Heart left ventricle (tissue), 16 donors: Measurements from ENCODE around the gene PER1. TPM values are rescaled to one million over a fixed set of nuclear protein-coding genes. Genes with fewer than 3 reads are reported as not detected.

ENCODE experiments used
- ATAC-seq, 4 donors: fragments of 200-7000 bp; cut with Tn5 transposase; one replicate each; pipeline ENCODE4 v1.9.1; 2020 to 2022; ENCODE audit warnings: moderate library complexity in 4 of 4, mild to moderate bottlenecking in 3 of 4, moderate number of reproducible peaks in 1 of 4
- DNase-seq, 5 donors: peaks; one replicate each; pipeline ENCODE4 v3.0.0-alpha.2; 2020
- H3K27ac ChIP-seq, 12 donors: fragments of 200-600 bp; sonication (generic) in 4 of 12; one replicate each; pipeline versions ENCODE4 v1.5.0 to v1.8.0; 2016 to 2022; ENCODE audit warnings: mild to moderate bottlenecking in 2 of 12
- H3K27me3 ChIP-seq, 9 donors: fragments of 200-600 bp; sonication (generic) in 2 of 9; one replicate each; pipeline versions ENCODE4 v1.5.1 to v1.8.0; 2016 to 2022; ENCODE audit warnings: mild to moderate bottlenecking in 3 of 9
- H3K36me3 ChIP-seq, 9 donors: fragments of 200-600 bp; sonication (generic) in 2 of 9; one replicate each; pipeline versions ENCODE4 v1.5.0 to v1.8.0; 2018 to 2022; ENCODE audit warnings: mild to moderate bottlenecking in 2 of 9
- H3K4me1 ChIP-seq, 12 donors: fragments of 200-600 bp; sonication (generic) in 4 of 12; one replicate each; pipeline versions ENCODE4 v1.5.0 to v1.8.0; 2016 to 2022; ENCODE audit warnings: mild to moderate bottlenecking in 3 of 12
- H3K4me3 ChIP-seq, 12 donors: fragments of 200-600 bp; sonication (generic) in 4 of 12; one replicate each; pipeline versions ENCODE4 v1.5.0 to v1.8.0; 2017 to 2022; ENCODE audit warnings: mild to moderate bottlenecking in 9 of 12, moderate library complexity in 4 of 12
- H3K9me3 ChIP-seq, 12 donors: fragments of 200-600 bp; sonication (generic) in 4 of 12; one replicate each; pipeline versions ENCODE4 v1.5.0 to v1.8.0; 2016 to 2022; ENCODE audit warnings: mild to moderate bottlenecking in 1 of 12
- CTCF ChIP-seq, 12 donors: fragments of 200-600 bp; sonication (generic) in 4 of 12; IDR thresholded peaks; one replicate each; pipeline versions ENCODE4 v1.5.0 to v1.8.0; 2018 to 2022; ENCODE audit warnings: antibody characterized with exemption in 12 of 12, mild to moderate bottlenecking in 5 of 12
- POLR2A ChIP-seq, 2 donors: fragments of 450-650 bp; IDR thresholded peaks; one replicate each; pipeline ENCODE4 v1.6.1; 2017; ENCODE audit warnings: antibody characterized with exemption in 2 of 2, mild to moderate bottlenecking in 2 of 2, moderate library complexity in 2 of 2
- WGBS, 4 donors: extraction: QIAGEN DNeasy Blood & Tissue Kit in 2 of 4; methylation state at CpG; one replicate each; pipeline versions ENCODE4 v1.1.5 to v1.1.7; 2013 to 2018; 5-methylcytosine and 5-hydroxymethylcytosine counted together
- intact Hi-C, 10 donors: fragments of 100-400 bp; cut with DNase I; formaldehyde crosslinking; loops; one replicate each; pipeline versions ENCODE4 v1.11.1 to v1.14.2; 2022
- polyA plus RNA-seq, 2 donors: library from polyadenylated mRNA; stranded (reverse); fragments of 200-250 nt; gene quantifications; one replicate each; pipeline ENCODE4 v1.2.3, GENCODE V29; 2013
- total RNA-seq, 9 donors: library from RNA; depleted of rRNA in 2 of 9; stranded (reverse); fragments of >200 nt in 2 of 9; fragmentation: NEBNext Ultra II Directional in 3 of 9; extraction: Animal tissue kit (Norgen Biotek cat#: 25700) in 3 of 9; gene quantifications; one replicate each; pipeline versions ENCODE4 v1.1.0 to v1.2.4, GENCODE V29; 2016 to 2023
- donor health status: ischemic (EF 13 %, LVEDD 7.1; RV severe dilation, severe dysfunction).
- donor health status: healthy with polysubstance abuse.
- donor health status: DM: no; HTN: yes; CAD: no.
- donor health status: DM: no; HTN: no; CAD: no.
- donor health status: ischemic (EF 25% LVEDD 6.9; RV normal size, moderate dysfunction).
- donor health status: ischemic (EF 25% LVEDD 5.7; RV mildly dilated, moderate dysfunction).
- donor health status: healthy.
- donor health status: DM: yes; HTN: yes; CAD: no.
- donor health status: ischemic (EF 35%, LVEDD 5.7; RV mildly dilated, moderate dysfunction).
- donor health status: nonischemic (EF 11% LVEDD 7.7; RV severe dilation, severe dysfunction).
- donor health status: DM: yes; HTN: yes; CAD: no.
- donor health status: PGD.
- donor health status: ischemic (EF 29% LVEDD 5.4; RV normal size, mild dysfunction).
- donor health status: nonischemic (EF 23%, LVEDD 6.1; RV moderate dilation, normal function).

The PER1 gene
- total and polyA plus RNA-seq, 11 donors = 40.2 to 164 (median 92.1) TPM

DNA sequence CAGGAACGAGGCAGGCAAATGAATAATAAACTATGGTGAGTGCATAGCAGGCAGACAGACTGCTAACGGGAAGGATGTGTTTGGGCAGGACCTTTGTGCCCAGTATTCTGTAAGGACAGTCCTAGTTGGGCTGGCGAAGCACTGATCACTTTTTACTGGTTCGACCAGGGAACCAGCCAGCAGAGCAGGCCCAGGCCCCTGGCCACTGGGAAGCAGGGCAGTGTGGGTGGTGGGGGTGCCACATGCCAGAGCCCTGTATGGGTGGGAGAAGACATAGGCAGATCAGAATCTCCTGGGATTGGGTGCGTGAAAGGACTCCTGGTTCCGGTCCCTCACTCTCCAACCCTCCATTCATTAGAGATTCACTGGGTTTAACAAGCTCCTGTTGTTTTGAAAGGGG, 14.5 kb upstream of the PER1 start:
- no peak for ATAC-seq
- 93 to 100% (median 96%) methylated on average over 6 of the region's 6 CpGs for WGBS, 4 donors
- Histone ChIP-seq H3K36me3 (peaks cover 0 to under 1% (median 0%) of the 10 kb centered on the region in 9 donors), H3K27me3 (no peaks in the 10 kb centered on the region), H3K27ac (no peak overlapping the region), H3K9me3 (no peaks in the 10 kb centered on the region), H3K4me3 (no peak overlapping the region), H3K4me1 (peaks cover 10 to 26% (median 23%) of the 10 kb centered on the region in 12 donors)
- intact Hi-C loops = no loop called here
- peak in 2 of 5 donors; percentile 9 to 28 for DNase-seq
- TF ChIP-seq CTCF (IDR thresholded peaks at IDR 0.05) (no peak), POLR2A (IDR thresholded peaks at IDR 0.05) (no peak)

DNA sequence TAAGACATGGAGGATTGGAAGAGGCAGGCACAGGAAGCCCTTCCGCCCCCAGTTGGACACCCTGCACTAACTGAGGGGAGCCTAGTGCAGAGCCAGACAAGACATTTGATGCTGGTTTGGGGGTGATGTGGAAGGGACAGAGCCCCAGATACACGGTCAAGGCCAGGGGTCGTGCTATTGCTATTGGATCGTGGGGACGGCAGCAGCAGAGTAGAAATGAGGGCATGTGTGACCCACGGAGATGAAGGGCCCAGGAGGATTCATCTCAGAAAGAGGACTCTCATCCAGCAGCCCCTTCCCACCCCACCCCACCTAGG, 12.6 kb upstream of the PER1 start:
- peak in 2 of 5 donors; percentile 31 to 38 for DNase-seq
- intact Hi-C loops = loop anchor here in 3 of 10 donors (5.0 kb wide), 1 partner anchor 42 kb away; the partner anchor contains the start of gene HES7 (in 3 of the 3)

DNA sequence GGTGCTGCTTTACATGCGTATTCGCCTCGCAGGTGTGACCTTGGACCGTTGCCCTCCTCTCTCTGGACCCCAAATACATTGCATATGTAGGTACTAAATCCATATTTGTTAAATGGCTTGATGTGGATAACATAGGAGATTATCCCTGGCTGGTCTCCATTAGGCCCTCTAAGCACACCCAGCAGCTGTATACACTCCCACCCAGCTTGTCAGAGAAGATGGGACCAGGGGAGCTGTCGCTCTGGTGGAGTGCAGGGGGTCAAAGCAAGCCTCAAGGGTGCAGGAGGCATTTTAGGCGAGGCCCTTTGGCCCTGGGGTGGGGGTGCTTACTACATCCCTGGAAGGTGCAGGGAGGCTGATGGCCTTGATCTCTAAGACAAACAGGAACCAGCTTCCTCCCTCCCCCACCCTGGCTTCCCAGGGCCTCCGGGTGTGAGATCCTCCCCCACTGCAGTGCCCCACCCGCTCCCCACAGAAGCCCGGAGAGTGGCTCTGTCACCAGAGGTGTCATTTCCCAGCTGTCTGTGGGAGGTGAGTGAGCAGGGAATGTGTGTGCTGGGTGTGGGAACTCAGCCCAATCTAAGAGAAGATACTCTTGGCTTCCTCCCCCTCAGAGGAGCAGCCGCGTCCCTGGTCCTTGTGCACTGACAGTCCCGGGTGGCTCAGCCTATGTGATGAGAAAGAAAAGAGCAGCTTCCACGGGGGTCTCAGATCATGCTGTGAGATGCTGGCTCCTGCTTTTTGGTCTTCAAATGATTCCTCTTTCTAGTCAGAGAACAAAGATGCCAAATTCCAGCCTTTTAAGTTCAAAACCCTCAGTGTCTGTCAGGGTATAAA, 12.0 kb upstream of the PER1 start:
- H3K36me3 ChIP-seq = peaks cover 0 to 26% (median 20%) of the 10 kb centered on the region in 9 donors
- H3K9me3 ChIP-seq = no peaks in the 10 kb centered on the region
- WGBS, 4 donors = 14 to 23% (median 20%) methylated on average over 9 to 13 of the region's 13 CpGs
- TF ChIP-seq POLR2A (IDR thresholded peaks at IDR 0.05) (peak in 1 of 2 donors; percentile 52), CTCF (IDR thresholded peaks at IDR 0.05) (no peak)
- no peaks in the 10 kb centered on the region for H3K27me3 ChIP-seq
- ATAC-seq (peak; percentile 80 to 91 (median 82)), DNase-seq (peak; percentile 87 to 94 (median 90))
- intact Hi-C loops = loop anchor here in 3 of 10 donors (5.0 kb wide), 1 partner anchor 42 kb away; the partner anchor contains the start of gene HES7 (in 3 of the 3)
- H3K27ac ChIP-seq = peak overlapping the region; percentile 95 to 100 (median 100)
- H3K4me1 ChIP-seq = peaks cover 19 to 47% (median 37%) of the 10 kb centered on the region in 12 donors
- H3K4me3 ChIP-seq = peak overlapping the region in 7 of 12 donors; percentile 16 to 99 (median 30)

More for the DNA sequence above, 12.6 kb upstream of the PER1 start:
- 52 to 64% (median 58%) methylated on average over 6 of the region's 6 CpGs for WGBS, 4 donors
- peaks cover 0 to 20% (median 15%) of the 10 kb centered on the region in 9 donors for H3K36me3 ChIP-seq
- H3K27me3 ChIP-seq = no peaks in the 10 kb centered on the region
- TF ChIP-seq POLR2A (IDR thresholded peaks at IDR 0.05) = no peak
- no peak for TF ChIP-seq CTCF (IDR thresholded peaks at IDR 0.05)
- ATAC-seq = no peak
- H3K4me3 ChIP-seq = peak overlapping the region in 3 of 12 donors; percentile 20 to 98 (median 30)
- H3K4me1 ChIP-seq = peaks cover 19 to 44% (median 36%) of the 10 kb centered on the region in 12 donors
- H3K27ac ChIP-seq = peak overlapping the region; percentile 95 to 100 (median 100)
- no peaks in the 10 kb centered on the region for H3K9me3 ChIP-seq
